DMS153 treated with DMSO at 0.1 percent for 48 hours (cell line): ENCODE data around the gene CD79A.

Source experiments
- DNase-seq: peaks from one replicate; lab custom pipeline; 2025; ENCODE audit not compliant: unreplicated experiment; lab: John Stamatoyannopoulos, UW

CD79A gene

GRCh38 chr19:41876847-41877832 lies at the start of gene CD79A:
CD79A (plus strand) TSS chr19:41877279; CDS start chr19:41877305, 26 bp downstream.
- DNase-seq: no peak

- no peak for DNase-seq
Measured at GRCh38 chr19:41837981-41838708, 38.9 kb upstream of the CD79A start.

GRCh38 chr19:41839211-41839610 lies 37.9 kb upstream of the CD79A start:
- DNase-seq: no peak

GRCh38 chr19:41843371-41843770 lies 33.7 kb upstream of the CD79A start:
- no peak for DNase-seq

- DNase-seq: no peak
Measured at GRCh38 chr19:41844601-41845000, 32.5 kb upstream of the CD79A start, which contains the start of gene LYPD4. LYPD4 (minus strand) TSS chr19:41844683; CDS start chr19:41839285, 5,398 bp downstream.

GRCh38 chr19:41845001-41845050 lies 32.3 kb upstream of the CD79A start, which contains the start of gene DMRTC2:
DMRTC2 (plus strand) TSS chr19:41845042; CDS start chr19:41847429, 2,387 bp downstream.
- no peak for DNase-seq

GRCh38 chr19:41845051-41845590 lies 32.0 kb upstream of the CD79A start:
- DNase-seq: no peak

- no peak for DNase-seq
Measured at GRCh38 chr19:41847351-41848105, 29.6 kb upstream of the CD79A start.

GRCh38 chr19:41848666-41849065 lies 28.4 kb upstream of the CD79A start:
- DNase-seq: no peak

GRCh38 chr19:41849067-41849466 lies 28.0 kb upstream of the CD79A start:
- DNase-seq: no peak

GRCh38 chr19:41850381-41850780 lies 26.7 kb upstream of the CD79A start:
- DNase-seq: no peak

GRCh38 chr19:41851456-41851855 lies 25.6 kb upstream of the CD79A start:
- no peak for DNase-seq

GRCh38 chr19:41853344-41853743 lies 23.7 kb upstream of the CD79A start:
- DNase-seq: no peak

GRCh38 chr19:41853768-41854167 lies 23.3 kb upstream of the CD79A start:
- no peak for DNase-seq

GRCh38 chr19:41859213-41859617 lies 17.9 kb upstream of the CD79A start:
- DNase-seq: no peak

GRCh38 chr19:41859618-41860418 lies 17.3 kb upstream of the CD79A start, which contains the start of gene RPS19:
RPS19 (plus strand) TSS chr19:41860255; CDS start chr19:41860775, 520 bp downstream.
- peak; percentile 95 for DNase-seq

GRCh38 chr19:41860419-41861115 lies 16.5 kb upstream of the CD79A start:
- no peak for DNase-seq

GRCh38 chr19:41861116-41861768 lies 15.8 kb upstream of the CD79A start:
- DNase-seq: no peak

- no peak for DNase-seq
Measured at GRCh38 chr19:41861846-41862245, 15.2 kb upstream of the CD79A start.
